ENCODE data around the gene TACR2. TPM values are rescaled to one million over a fixed set of nuclear protein-coding genes. Genes with fewer than 3 reads are reported as not detected.

Gene TACR2
- not detected in 2 replicates for total RNA-seq (2014; rRNA removed; shearing (Covaris generic))

GRCh38 chr10:69416695-69417094 is at the start of gene TACR2:
Gene TACR2 (minus strand): TSS chr10:69416918. CDS start chr10:69416323, 595 bp downstream.
- in situ Hi-C loops (cut with HindIII; ENCODE audit: low sequenced_read_pairs), result no loop called here
- DNase-seq (ENCODE audit: low spot score), result no peak

DNA sequence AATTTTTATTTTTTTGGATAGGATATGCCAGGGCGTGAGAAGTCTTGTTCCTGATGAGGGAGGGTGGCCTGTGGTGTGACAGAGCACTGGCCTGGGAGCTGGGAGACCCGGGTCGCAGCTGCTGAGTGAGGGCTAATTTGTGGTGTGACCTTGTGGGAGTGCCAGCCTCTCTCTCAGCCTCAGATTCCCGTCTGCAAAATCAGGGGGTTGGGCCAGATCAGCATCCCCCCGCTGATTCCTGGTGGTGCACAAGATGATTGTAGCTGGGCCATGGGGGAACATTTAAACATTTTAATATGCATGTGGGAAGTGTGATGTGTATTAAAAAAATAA is 49.4 kb upstream of the TACR2 start:
- DNase-seq (ENCODE audit: low spot score), result no peak
- in situ Hi-C loops (cut with HindIII; ENCODE audit: low sequenced_read_pairs), result no loop called here

DNA sequence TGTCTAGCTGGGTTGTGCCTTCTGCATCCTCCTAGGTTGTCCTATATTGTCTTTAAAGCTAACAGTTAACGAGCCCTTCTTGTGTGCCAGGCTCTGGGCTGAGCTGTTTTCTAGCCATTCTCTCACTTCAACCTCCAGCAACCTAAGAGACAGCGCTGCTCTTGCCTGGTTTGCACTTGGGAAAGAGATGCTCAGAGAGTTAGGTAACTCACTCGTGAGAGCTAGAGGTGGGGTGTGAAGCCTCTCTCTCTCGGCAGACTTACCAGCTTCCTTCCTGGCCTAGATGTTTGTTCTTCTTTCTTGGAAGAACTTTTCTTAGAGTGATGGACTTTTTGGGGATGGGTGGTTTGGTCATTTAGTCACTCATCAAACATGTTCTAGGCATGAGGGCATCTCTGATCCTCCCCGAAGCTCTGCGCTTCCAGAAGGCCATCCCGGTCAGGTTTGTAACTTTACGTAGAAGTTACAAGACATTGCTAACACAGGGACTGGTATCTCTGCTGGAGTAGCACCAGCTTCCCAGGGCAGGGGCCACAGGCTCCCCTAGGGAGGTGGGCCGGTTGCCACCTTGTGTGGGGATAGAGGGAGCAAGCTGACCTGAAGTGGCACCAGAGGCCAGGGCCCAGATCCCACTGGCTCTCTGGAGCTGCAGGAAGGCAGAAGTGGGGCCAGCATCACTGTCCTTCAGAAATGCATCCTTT is 48.9 kb upstream of the TACR2 start:
- in situ Hi-C loops (cut with HindIII; ENCODE audit: low sequenced_read_pairs), result no loop called here
- DNase-seq (ENCODE audit: low spot score), result no peak

- in situ Hi-C loops (cut with HindIII; ENCODE audit: low sequenced_read_pairs), result no loop called here
- DNase-seq (ENCODE audit: low spot score), result no peak
Measured at GRCh38 chr10:69464801-69465401, 48.2 kb upstream of the TACR2 start.

- DNase-seq (ENCODE audit: low spot score), result no peak
- in situ Hi-C loops (cut with HindIII; ENCODE audit: low sequenced_read_pairs), result no loop called here
Measured at GRCh38 chr10:69464401-69464800, 47.7 kb upstream of the TACR2 start.

DNA sequence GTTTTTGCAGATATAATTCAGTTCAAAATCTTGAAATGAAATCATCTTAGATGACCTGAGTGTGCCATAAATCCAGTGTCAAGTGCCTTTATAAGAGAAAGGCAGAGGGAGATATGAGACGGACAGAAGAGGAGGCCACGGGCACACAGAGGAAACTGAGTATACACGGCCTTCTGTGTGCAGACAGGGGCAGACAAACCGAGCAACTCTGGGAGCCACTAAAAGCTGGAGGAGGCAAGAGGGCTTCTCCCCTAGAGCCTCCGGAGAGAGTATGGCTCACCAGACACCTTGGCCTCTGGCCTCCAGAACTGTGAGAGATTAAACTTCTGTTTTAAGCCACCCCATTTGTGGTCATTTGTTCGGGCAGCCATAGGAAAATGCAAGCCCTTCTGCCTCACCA is 47.2 kb upstream of the TACR2 start:
- in situ Hi-C loops (cut with HindIII; ENCODE audit: low sequenced_read_pairs), result no loop called here
- DNase-seq (ENCODE audit: low spot score), result no peak

GRCh38 chr10:69461243-69462025 is 44.7 kb upstream of the TACR2 start:
- DNase-seq (ENCODE audit: low spot score), result no peak
- in situ Hi-C loops (cut with HindIII; ENCODE audit: low sequenced_read_pairs), result no loop called here

GRCh38 chr10:69460576-69461242 is 44.0 kb upstream of the TACR2 start:
- in situ Hi-C loops (cut with HindIII; ENCODE audit: low sequenced_read_pairs), result no loop called here
- DNase-seq (ENCODE audit: low spot score), result no peak

DNA sequence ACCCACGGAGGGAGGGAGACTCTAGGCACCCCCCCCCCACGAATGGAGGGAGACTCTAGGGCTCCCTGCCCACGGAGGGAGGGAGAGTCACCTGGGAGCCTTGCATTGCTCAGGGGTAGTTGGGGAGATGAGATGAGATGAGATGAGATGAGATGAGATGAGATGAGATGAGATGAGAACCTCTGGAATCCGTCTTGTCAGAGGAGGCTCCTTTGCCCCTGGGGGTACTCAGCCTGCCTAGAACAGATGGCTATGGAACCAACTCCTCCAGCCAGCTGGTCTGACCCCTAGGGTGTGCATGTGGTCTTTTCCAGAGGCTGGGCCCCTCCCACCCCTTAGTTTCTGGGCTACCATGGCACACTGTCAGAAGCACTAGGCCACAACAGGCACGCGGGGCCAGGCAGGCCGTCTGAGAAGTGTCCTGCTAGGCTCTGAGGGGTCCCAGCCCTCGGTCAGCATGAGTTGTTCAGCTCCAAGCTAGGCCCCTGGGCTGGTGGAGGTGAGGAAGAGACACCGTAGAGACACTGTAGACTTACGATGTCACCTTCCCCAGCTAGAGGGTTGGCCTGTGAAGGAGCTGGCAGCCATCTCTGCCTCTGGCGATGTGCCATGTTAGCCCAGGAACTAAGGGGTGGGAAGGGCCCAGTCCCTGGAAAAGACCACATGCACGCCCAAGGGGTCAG is 43.3 kb upstream of the TACR2 start:
- no peak for DNase-seq (ENCODE audit: low spot score)
- in situ Hi-C loops (cut with HindIII; ENCODE audit: low sequenced_read_pairs), result no loop called here

DNA sequence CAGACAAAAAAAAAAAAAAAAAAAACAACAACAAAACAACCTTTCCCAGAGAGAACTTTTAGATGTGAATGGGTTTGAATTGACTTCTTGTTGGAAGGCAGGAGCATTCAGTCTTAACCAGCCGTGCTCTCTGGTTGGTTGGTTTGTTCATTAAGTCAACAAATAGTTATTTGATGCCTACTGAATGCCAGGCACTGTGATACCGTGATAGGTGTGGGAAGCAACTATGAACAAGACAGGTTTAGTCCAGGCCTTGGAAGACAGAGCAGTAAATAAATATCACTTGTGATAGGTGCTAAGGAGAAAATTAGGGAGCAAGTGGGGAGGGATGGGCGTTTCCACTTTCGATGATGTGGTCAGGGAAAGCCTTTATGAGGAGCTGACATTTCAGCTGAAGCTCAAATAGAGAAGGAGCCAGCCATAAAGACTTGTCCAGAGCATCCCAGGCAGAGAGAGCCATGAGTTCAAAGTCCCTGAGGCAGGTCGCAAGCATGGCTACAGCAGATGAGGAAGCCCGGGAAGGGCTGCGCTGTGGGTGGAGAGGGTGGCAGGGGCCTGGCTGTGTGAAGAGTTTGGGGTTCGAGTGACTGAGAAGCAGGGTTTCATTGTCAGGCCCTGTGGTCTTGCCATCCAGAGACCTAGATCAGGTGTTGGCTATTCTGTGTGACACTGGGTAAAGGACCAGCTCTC is 42.5 kb upstream of the TACR2 start:
- in situ Hi-C loops (cut with HindIII; ENCODE audit: low sequenced_read_pairs), result no loop called here
- DNase-seq (ENCODE audit: low spot score), result no peak

GRCh38 chr10:69458430-69459100 is 41.8 kb upstream of the TACR2 start:
- in situ Hi-C loops (cut with HindIII; ENCODE audit: low sequenced_read_pairs), result no loop called here
- peak; percentile 80 for DNase-seq (ENCODE audit: low spot score)

GRCh38 chr10:69457771-69458237 is 41.1 kb upstream of the TACR2 start:
- no peak for DNase-seq (ENCODE audit: low spot score)
- in situ Hi-C loops (cut with HindIII; ENCODE audit: low sequenced_read_pairs), result no loop called here

DNA sequence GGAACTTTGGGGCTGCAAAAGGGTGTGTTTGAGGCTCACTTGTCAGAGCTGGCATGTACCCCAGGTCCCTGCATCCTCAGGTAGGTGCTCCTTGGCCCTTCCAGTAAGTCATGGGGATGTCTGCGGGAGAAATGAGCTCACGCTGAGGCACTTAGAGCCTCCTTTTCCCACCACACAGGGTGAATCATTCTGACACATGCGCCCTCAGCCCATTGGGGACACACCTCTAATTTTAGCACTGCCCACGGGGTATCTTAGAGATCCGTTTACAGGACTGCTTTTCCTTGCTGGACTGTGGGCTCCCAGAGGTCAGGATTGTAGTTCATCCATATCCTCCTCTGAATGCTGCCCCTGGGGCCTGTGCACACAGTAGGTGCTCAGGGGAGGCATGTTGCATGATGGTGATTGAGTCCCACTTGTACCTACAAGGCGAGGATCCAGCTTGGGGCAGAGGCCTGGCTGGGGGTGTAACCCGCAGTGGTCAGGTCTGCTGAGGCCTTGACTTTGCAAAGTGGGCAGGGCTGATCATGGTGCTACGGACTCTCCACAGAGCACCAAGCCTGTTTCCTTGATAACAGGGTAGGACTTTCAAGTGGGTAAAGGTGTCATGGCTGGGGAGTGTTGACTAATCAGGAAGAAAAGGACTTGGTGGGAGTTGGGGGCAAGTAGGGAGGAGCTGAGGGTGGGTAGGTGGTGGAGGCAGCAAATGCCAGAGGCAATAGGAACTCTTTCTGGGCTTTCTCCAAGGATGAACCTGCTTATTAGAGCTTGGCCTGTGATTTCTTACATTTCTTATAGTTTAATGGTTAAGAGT is 40.4 kb upstream of the TACR2 start:
- DNase-seq (ENCODE audit: low spot score), result no peak
- in situ Hi-C loops (cut with HindIII; ENCODE audit: low sequenced_read_pairs), result no loop called here

- DNase-seq (ENCODE audit: low spot score), result no peak
- in situ Hi-C loops (cut with HindIII; ENCODE audit: low sequenced_read_pairs), result no loop called here
Measured at GRCh38 chr10:69455006-69455763, 38.5 kb upstream of the TACR2 start.

DNA sequence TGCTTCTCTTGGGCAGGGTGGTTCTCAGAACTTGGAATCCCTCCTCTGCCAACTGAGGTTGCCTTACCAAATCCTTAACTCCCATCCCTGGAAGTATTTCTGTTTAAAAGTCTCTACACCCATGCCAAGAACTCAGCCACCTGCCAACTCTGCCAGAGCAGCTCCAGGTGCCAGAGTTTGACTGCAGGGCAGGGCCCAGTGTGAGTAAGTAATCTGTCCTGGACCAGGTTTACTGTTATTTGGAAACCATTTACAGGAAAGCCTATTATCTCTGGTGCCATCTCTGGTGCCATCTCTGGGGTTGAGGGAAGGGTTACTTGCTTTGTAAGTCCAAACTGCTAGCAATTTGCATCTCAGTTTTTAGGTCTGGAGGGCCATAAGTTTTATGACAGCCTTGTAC is 37.1 kb upstream of the TACR2 start:
- peak; percentile 76 for DNase-seq (ENCODE audit: low spot score)
- in situ Hi-C loops (cut with HindIII; ENCODE audit: low sequenced_read_pairs), result no loop called here

- DNase-seq (ENCODE audit: low spot score), result no peak
- in situ Hi-C loops (cut with HindIII; ENCODE audit: low sequenced_read_pairs), result no loop called here
Measured at GRCh38 chr10:69452676-69453415, 36.1 kb upstream of the TACR2 start.

All from G401 (cell line).